ENCODE measurements around the gene BUD31. TPM values are rescaled to one million over a fixed set of nuclear protein-coding genes. Genes with fewer than 3 reads are reported as not detected.

BUD31 gene
- total RNA-seq, 1 experiment from 2014 or later = 154 TPM

DNA sequence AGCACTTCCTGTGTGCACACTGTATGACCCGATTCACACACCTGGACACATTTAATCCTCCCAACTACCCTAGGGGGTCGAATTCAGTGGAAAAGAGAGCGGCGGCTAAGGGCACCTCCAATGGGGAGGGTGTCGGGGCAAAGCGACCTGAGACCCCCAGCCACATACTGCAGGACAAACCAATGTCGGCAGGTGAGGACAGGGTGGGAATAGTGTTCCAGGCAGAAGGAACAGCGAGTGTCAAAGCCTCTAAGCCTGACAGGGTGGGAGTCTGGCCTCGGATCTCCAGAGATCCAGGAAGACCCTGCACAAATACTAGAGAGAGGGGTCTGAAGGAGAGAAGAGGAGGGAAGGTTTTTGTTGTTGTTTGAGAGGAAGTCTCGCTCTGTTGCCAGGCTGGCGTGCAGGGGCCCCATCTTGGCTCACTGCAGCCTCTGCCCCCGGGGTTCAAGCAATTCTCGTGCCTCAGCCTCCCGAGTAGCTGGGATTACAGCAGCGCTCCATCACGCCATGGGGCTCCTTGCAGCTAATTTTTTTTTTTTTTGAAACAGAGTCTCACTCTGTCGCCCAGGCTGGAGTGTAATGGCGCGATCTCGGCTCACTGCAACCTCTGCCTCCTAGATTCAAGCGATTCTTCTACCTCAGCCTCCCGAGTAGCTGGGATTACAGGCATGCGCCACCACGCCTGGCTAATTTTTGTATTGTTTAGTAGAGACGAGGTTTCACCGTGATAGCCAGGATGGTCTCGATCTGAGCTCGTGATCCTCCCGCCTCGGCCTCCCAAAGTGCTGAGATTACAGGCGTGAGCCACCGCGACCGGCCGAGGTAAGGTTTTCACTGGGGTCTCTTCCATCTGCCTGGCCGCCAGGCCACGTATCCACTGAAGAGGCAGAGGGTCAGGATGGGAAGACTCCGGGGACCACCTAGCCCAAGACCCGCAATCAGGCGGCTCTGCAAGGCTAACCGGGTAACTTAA is 35.4 kb upstream of the BUD31 start (continued):
- no peak for TF ChIP-seq RAD21 (IDR thresholded peaks at IDR 0.05; ENCODE audit: low read depth)

DNA sequence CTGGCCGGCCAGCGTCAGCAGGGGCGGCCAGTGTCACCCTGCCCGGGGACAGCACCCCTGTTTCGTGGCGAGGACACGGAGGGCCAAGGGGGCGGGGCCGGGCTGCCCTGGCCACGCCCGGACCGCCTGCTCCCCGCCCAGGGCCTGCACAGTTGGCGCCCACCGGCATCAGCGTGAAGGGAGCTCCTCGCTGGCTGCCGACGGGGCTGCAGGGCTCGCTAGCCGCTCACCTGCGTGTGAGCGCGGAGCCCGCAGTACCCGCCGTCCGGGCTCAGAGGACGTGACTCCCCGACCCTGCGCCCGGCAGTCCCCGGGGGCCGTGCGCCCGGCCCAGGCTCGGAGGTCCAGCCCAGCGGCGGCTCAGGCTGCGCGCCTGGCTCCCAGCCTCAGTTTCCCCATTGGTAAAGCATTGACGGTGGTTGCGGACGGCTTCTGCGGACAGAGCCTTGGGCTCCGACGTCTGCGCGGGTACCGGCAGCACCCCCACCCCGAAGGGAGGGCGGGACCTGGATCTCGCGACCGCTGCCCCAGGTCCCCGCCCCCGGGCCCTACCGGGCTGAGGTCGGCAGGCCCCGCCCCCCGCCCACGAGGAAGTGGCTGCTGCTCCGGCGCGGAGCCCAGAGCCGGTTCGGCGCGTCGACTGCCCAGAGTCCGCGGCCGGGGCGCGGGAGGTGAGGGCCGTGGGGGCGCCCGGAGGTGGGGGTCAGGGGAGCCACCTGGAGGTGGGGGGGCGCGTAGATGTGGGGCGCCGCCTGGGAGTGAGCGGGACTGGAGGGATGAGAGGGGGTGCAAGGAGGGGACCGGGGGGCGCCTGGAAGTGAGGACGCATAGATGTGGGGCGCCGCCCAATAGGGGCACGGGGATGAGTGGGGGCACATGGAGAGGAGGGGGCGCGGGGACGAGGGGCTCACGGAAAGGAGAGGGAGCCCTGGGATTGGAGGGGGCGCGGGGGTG is 34.4 kb upstream of the BUD31 start, which contains the start of gene ARPC1B:
Gene ARPC1B, plus strand, starts transcription at position 620 of the 954 bp plus-strand sequence. CDS start 10,985 bp downstream, outside the sequence.
- Histone ChIP-seq H3K4me1 (ENCODE audit: control insufficient read depth in 1 of 2, insufficient read depth in 2 of 2, low read length in 2 of 2) (peaks cover 24 to 58% of the 10 kb centered on the region in 2 experiments), H3K9me2 (ENCODE audit: insufficient read depth) (no peaks in the 10 kb centered on the region), H3K27me3 (ENCODE audit: insufficient read depth, low read length) (no peaks in the 10 kb centered on the region), H3K4me3 (replicated peaks in 1 of 2; ENCODE audit: low read depth in 1 of 2, low read length in 2 of 2) (peak within 1 kb of the TSS; percentile 68 to 86), H3K79me2 (ENCODE audit: insufficient read depth, low read length) (peaks cover 44% of the 10 kb centered on the region), H2AFZ (ENCODE audit: low read depth, low read length, poor library complexity, severe bottlenecking) (no peak within 1 kb of the TSS), H3K9me3 (ENCODE audit: control insufficient read depth in 1 of 2, insufficient read depth in 1 of 2, low read depth in 1 of 2, low read length in 2 of 2) (no peaks in the 10 kb centered on the region), H3K36me3 (ENCODE audit: control insufficient read depth in 1 of 2, insufficient read depth in 2 of 2, low read length in 2 of 2) (peaks cover 5 to 19% of the 10 kb centered on the region in 2 experiments; a peak in 2 of 4 replicates), H3K4me2 (ENCODE audit: low read length) (peak within 1 kb of the TSS; percentile 92), H4K20me1 (ENCODE audit: insufficient read depth) (no peaks in the 10 kb centered on the region), H3K9ac (ENCODE audit: low read length) (peak within 1 kb of the TSS; percentile 89), H3K27ac (ENCODE audit: low read depth, low read length) (peak within 1 kb of the TSS; percentile 74)
- CTCF ChIA-PET = no interaction called here
- RAD21 ChIA-PET (ENCODE audit: low non-redundant PET in 1 of 2, low total read pairs in 2 of 2, uncharacterized antibody in 2 of 2, unreplicated experiment in 2 of 2) = no interaction called here
- intact Hi-C loops (cut with micrococcal nuclease) = no loop called here
- TF ChIP-seq, protein P1, sequence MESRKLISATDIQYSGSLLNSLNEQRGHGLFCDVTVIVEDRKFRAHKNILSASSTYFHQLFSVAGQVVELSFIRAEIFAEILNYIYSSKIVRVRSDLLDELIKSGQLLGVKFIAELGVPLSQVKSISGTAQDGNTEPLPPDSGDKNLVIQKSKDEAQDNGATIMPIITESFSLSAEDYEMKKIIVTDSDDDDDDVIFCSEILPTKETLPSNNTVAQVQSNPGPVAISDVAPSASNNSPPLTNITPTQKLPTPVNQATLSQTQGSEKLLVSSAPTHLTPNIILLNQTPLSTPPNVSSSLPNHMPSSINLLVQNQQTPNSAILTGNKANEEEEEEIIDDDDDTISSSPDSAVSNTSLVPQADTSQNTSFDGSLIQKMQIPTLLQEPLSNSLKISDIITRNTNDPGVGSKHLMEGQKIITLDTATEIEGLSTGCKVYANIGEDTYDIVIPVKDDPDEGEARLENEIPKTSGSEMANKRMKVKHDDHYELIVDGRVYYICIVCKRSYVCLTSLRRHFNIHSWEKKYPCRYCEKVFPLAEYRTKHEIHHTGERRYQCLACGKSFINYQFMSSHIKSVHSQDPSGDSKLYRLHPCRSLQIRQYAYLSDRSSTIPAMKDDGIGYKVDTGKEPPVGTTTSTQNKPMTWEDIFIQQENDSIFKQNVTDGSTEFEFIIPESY (IDR thresholded peaks at IDR 0.05; ENCODE audit: extremely low read depth, insufficient replicate concordance, low read length) = peak; percentile 66
- TF ChIP-seq, protein P2, sequence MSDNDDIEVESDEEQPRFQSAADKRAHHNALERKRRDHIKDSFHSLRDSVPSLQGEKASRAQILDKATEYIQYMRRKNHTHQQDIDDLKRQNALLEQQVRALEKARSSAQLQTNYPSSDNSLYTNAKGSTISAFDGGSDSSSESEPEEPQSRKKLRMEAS (IDR thresholded peaks at IDR 0.05) = 0 out of 2 replicates have a peak, but pooled peaks have one; percentile 35
- TF ChIP-seq POLR2AphosphoS5 (IDR thresholded peaks at IDR 0.05; ENCODE audit: low read depth, low read length) = peak; percentile 89
- TF ChIP-seq EGR1 (IDR thresholded peaks at IDR 0.05; ENCODE audit: low read depth) = peak; percentile 90
- no peak for TF ChIP-seq SRF (IDR thresholded peaks at IDR 0.05; ENCODE audit: low read depth)
- TF ChIP-seq ZFX (IDR thresholded peaks at IDR 0.05) = peak; percentile 36; the same call in 1 of the 2 replicates
- TF ChIP-seq POLR2A (IDR thresholded peaks at IDR 0.05; ENCODE audit: borderline replicate concordance, extremely low read depth, insufficient read depth, insufficient read length) = peak; percentile 41
- TF ChIP-seq RAD21 (IDR thresholded peaks at IDR 0.05; ENCODE audit: low read depth) = no peak
- BruUV-seq (replicated peaks) = no TSS peak
- POLR2A ChIA-PET = interaction anchor here (0.7 kb wide), 1 partner anchor 716 kb away, joined by 4 read pairs; no protein-coding TSS in a partner anchor
- peak; percentile 41 for DNase-seq (ENCODE audit: low read depth, low spot score)
- ATAC-seq = peak; percentile 80

Measured in HCT116 (cell line).